IMR-90 (cell line): ENCODE data around the gene SLC66A1. TPM values are rescaled to one million over a fixed set of nuclear protein-coding genes. Genes with fewer than 3 reads are reported as not detected.

ENCODE experiments used
- ATAC-seq: fragments of 200-7000 bp; cut with Tn5 transposase; 2 replicates; pipeline ENCODE4 v1.9.1; 2020; ENCODE audit warnings: low read depth, mild to moderate bottlenecking, moderate library complexity
- BruUV-seq: library from RNA; stranded (reverse); fragments of 400-500 nt; replicated peaks from 2 replicates; lab custom pipeline; 2021; lab: Mats Ljungman, UMichigan
- CTCF ChIA-PET: fragments of 300-600 bp; formaldehyde crosslinking; extraction: SDS; loops from one replicate; lab custom pipeline; 2021; ENCODE audit warnings: antibody characterized with exemption; lab: Yijun Ruan, JAX
- POLR2A ChIA-PET: fragments of 300-600 bp; sonication (Branson Sonifier 250); formaldehyde crosslinking; loops from one replicate; lab custom pipeline; 2022; ENCODE audit warnings: antibody characterized with exemption; ENCODE audit not compliant: unreplicated experiment; lab: Charles Lee
- DNase-seq: peaks from one replicate; pipeline ENCODE4 v3.0.0; 2013
- H2AFZ ChIP-seq: replicated peaks from 2 replicates; pipeline ENCODE3; 2013; ENCODE audit warnings: low read length, mild to moderate bottlenecking; ENCODE audit not compliant: poor library complexity
- H2AK5ac ChIP-seq: 2 replicates; pipeline ENCODE4 v1.6.1; 2013; ENCODE audit warnings: low read depth, low read length, inconsistent platforms
- H2AK9ac ChIP-seq: replicated peaks from 2 replicates; pipeline ENCODE3; 2013; ENCODE audit warnings: mild to moderate bottlenecking, low read depth, low read length, moderate library complexity; ENCODE audit not compliant: poor library complexity
- H2BK120ac ChIP-seq: 2 replicates; pipeline ENCODE4 v1.6.1; 2013; ENCODE audit warnings: low read depth, low read length, inconsistent platforms
- H2BK15ac ChIP-seq: 3 replicates; pipeline ENCODE4 v1.6.1; 2013; ENCODE audit warnings: low read depth, low read length, inconsistent platforms
- H2BK20ac ChIP-seq: 2 replicates; pipeline ENCODE4 v1.6.1; 2013; ENCODE audit warnings: low read depth, mild to moderate bottlenecking, inconsistent platforms, low read length, moderate library complexity
- H2BK5ac ChIP-seq: 2 replicates; pipeline ENCODE4 v1.6.1; 2013; ENCODE audit warnings: mild to moderate bottlenecking, low read depth, low read length, inconsistent platforms; ENCODE audit not compliant: poor library complexity, severe bottlenecking
- H3K14ac ChIP-seq: replicated peaks from 2 replicates; pipeline ENCODE4 v1.6.1; 2013; ENCODE audit warnings: low read depth, low read length, inconsistent platforms
- H3K18ac ChIP-seq: 2 replicates; pipeline ENCODE4 v1.6.1; 2013; ENCODE audit warnings: low read depth, low read length, control low read depth
- H3K23ac ChIP-seq: 2 replicates; pipeline ENCODE4 v1.6.1; 2013; ENCODE audit warnings: low read depth, low read length, inconsistent platforms
- H3K27ac ChIP-seq: 2 replicates; pipeline ENCODE4 v1.5.1; 2013; ENCODE audit warnings: mild to moderate bottlenecking, control low read depth, low read length; ENCODE audit not compliant: insufficient read depth
- H3K27me3 ChIP-seq: 2 replicates; pipeline ENCODE4 v1.6.1; 2013; ENCODE audit warnings: low read length; ENCODE audit not compliant: control insufficient read depth, insufficient read depth
- H3K36me3 ChIP-seq: 2 replicates; pipeline ENCODE4 v1.6.1; 2013; ENCODE audit warnings: low read length, mixed read lengths; ENCODE audit not compliant: control insufficient read depth, insufficient read depth
- H3K4ac ChIP-seq: 2 replicates; pipeline ENCODE4 v1.6.1; 2013; ENCODE audit warnings: low read depth, low read length, inconsistent platforms
- H3K4me1 ChIP-seq: 2 replicates; pipeline ENCODE4 v1.6.1; 2013; ENCODE audit warnings: low read length, mixed read lengths; ENCODE audit not compliant: control insufficient read depth, insufficient read depth
- H3K4me2 ChIP-seq: 2 replicates; pipeline ENCODE4 v1.6.1; 2013; ENCODE audit warnings: low read depth, mild to moderate bottlenecking, control low read depth, low read length, moderate library complexity
- H3K4me3 ChIP-seq: 2 replicates; pipeline ENCODE4 v1.5.1; 2013; ENCODE audit warnings: low read depth, mild to moderate bottlenecking, control low read depth, low read length, moderate library complexity; ENCODE audit not compliant: insufficient read depth
- H3K56ac ChIP-seq: 2 replicates; pipeline ENCODE4 v1.6.1; 2013; ENCODE audit warnings: low read length, inconsistent platforms; ENCODE audit not compliant: insufficient read depth; ENCODE audit errors: extremely low read depth
- H3K79me1 ChIP-seq, 2 experiments: 2 replicates each; pipeline ENCODE4 v1.6.1; 2013; ENCODE audit warnings: low read length in 2 of 2, inconsistent platforms in 1 of 2, low read depth in 1 of 2
- H3K9ac ChIP-seq: 2 replicates; pipeline ENCODE4 v1.6.1; 2013; ENCODE audit warnings: low read depth, low read length, control low read depth
- H3K9me1 ChIP-seq: 2 replicates; pipeline ENCODE4 v1.6.1; 2013; ENCODE audit warnings: low read length, inconsistent platforms; ENCODE audit not compliant: insufficient read depth
- H3K9me3 ChIP-seq: 2 replicates; pipeline ENCODE4 v1.6.1; 2013; ENCODE audit warnings: low read length; ENCODE audit not compliant: control insufficient read depth, insufficient read depth
- H4K20me1 ChIP-seq: 2 replicates; pipeline ENCODE4 v1.6.1; 2013; ENCODE audit warnings: low read length, inconsistent platforms; ENCODE audit not compliant: insufficient read depth
- H4K5ac ChIP-seq: 2 replicates; pipeline ENCODE4 v1.6.1; 2013; ENCODE audit warnings: mild to moderate bottlenecking, low read depth, low read length, control low read depth
- H4K8ac ChIP-seq, 2 experiments: 2 replicates each; pipeline ENCODE4 v1.6.1; 2013; ENCODE audit warnings: low read depth in 2 of 2, low read length in 2 of 2, control low read depth in 1 of 2, inconsistent platforms in 1 of 2
- H4K91ac ChIP-seq: 2 replicates; pipeline ENCODE4 v1.6.1; 2013; ENCODE audit warnings: low read depth, low read length, inconsistent platforms; ENCODE audit not compliant: insufficient read depth
- BHLHE40 ChIP-seq: fragments of 150-350 bp; IDR thresholded peaks from 2 replicates; pipeline ENCODE4 v1.6.1; 2016; ENCODE audit warnings: mild to moderate bottlenecking, low read depth, low read length
- CTCF ChIP-seq: conservative IDR thresholded peaks from 2 replicates; pipeline ENCODE4 v1.5.1; 2012; ENCODE audit warnings: mild to moderate bottlenecking, low read depth, low read length, improper control_type of control experiment
- ELK1 ChIP-seq: fragments of 150-350 bp; IDR thresholded peaks from 2 replicates; pipeline ENCODE4 v1.6.1; 2016; ENCODE audit warnings: low read depth, mild to moderate bottlenecking, low read length, moderate library complexity, borderline replicate concordance
- MAFK ChIP-seq: IDR thresholded peaks from 2 replicates; pipeline ENCODE4 v1.6.1; 2012; ENCODE audit warnings: low read depth, low read length, improper control_type of control experiment
- MAZ ChIP-seq: IDR thresholded peaks from 2 replicates; pipeline ENCODE4 v1.6.1; 2012; ENCODE audit warnings: low read depth, mild to moderate bottlenecking, low read length, improper control_type of control experiment, moderate library complexity, borderline replicate concordance
- NFE2L2 ChIP-seq: fragments of 150-350 bp; IDR thresholded peaks from 2 replicates; pipeline ENCODE4 v1.6.1; 2016; ENCODE audit warnings: low read depth, mild to moderate bottlenecking, low read length
- POLR2A ChIP-seq: IDR thresholded peaks from 2 replicates; pipeline ENCODE4 v1.6.1; 2012; ENCODE audit warnings: mild to moderate bottlenecking, low read depth, low read length
- RFX5 ChIP-seq: IDR thresholded peaks from 2 replicates; pipeline ENCODE4 v1.8.0; 2012; ENCODE audit warnings: low read depth, mild to moderate bottlenecking, low read length, moderate library complexity
- USF2 ChIP-seq: fragments of 150-350 bp; IDR thresholded peaks from 2 replicates; pipeline ENCODE4 v1.6.1; 2017; ENCODE audit warnings: mild to moderate bottlenecking, antibody characterized with exemption, low read length, low read depth
- WGBS, 2 experiments: methylation state at CpG; one replicate each; pipeline versions ENCODE4 v1.1.5 to v1.1.7; 2013; ENCODE audit warnings: missing lambda C conversion rate in 2 of 2; ENCODE audit not compliant: insufficient read length in 1 of 2; ENCODE audit errors: extremely low coverage in 2 of 2; 5-methylcytosine and 5-hydroxymethylcytosine counted together
- dilution Hi-C: fragments of 300-500 bp; cut with HindIII; formaldehyde crosslinking; loops from one replicate; pipeline ENCODE4 v1.14.3; 2018; ENCODE audit warnings: low sequenced_read_pairs; ENCODE audit not compliant: unreplicated experiment
- in situ Hi-C: fragments of 300-500 bp; cut with MboI; formaldehyde crosslinking; loops from 3 replicates; pipeline ENCODE4 v1.14.3; 2019; ENCODE audit warnings: low sequenced_read_pairs, inconsistent platforms, mixed read lengths
- intact Hi-C: fragments of 100-400 bp; cut with micrococcal nuclease; formaldehyde crosslinking; loops from 2 replicates; pipeline ENCODE4 v1.10.0; 2022
- polyA plus RNA-seq, 3 experiments: library from polyadenylated mRNA; depleted of rRNA; stranded (reverse); fragments of >200 nt; gene quantifications; 2 replicates each; pipeline ENCODE4 v1.2.3, GENCODE V29; 2012; ENCODE audit warnings: low replicate concordance in 1 of 3
- total RNA-seq: library from RNA; depleted of rRNA; stranded (reverse); fragments of >200 nt; gene quantifications from 2 replicates; pipeline ENCODE4 v1.2.3, GENCODE V29; 2012

The SLC66A1 gene
- total and polyA plus RNA-seq, 2 of the 4 experiments (the other 2 are of a cell fraction) = 6.8 to 18.9 TPM

- Histone ChIP-seq H3K14ac (no peak overlapping the region), H3K27ac (no peak overlapping the region), H2AK9ac (no peak overlapping the region), H4K8ac (no peak overlapping the region), H2BK120ac (no peak overlapping the region), H3K36me3 (peaks cover 76% of the 10 kb centered on the region), H3K9ac (no peak overlapping the region), H2AFZ (no peak overlapping the region), H4K5ac (no peak overlapping the region), H3K18ac (no peak overlapping the region), H2BK5ac (no peak overlapping the region), H3K27me3 (no peaks in the 10 kb centered on the region), H3K56ac (no peak overlapping the region), H2AK5ac (no peak overlapping the region), H2BK20ac (no peak overlapping the region), H3K4me3 (no peak overlapping the region), H3K4me1 (no peaks in the 10 kb centered on the region), H4K20me1 (peaks cover 56% of the 10 kb centered on the region), H4K91ac (no peak overlapping the region), H3K9me3 (no peaks in the 10 kb centered on the region), H3K4me2 (no peak overlapping the region), H3K9me1 (peaks cover 19% of the 10 kb centered on the region), H3K4ac (no peak overlapping the region), H2BK15ac (no peak overlapping the region), H3K23ac (no peak overlapping the region), H3K79me1 (peaks cover 47 to 91% of the 10 kb centered on the region in 2 experiments)
- dilution Hi-C loops = no loop called here
- in situ Hi-C loops = no loop called here
- DNase-seq (no peak), ATAC-seq (no peak)
- no TSS peak for BruUV-seq
- ChIA-PET POLR2A (no interaction called here), CTCF (interaction anchor here (1.3 kb wide), 1 partner anchor 16 kb away, joined by 7 read pairs; no protein-coding TSS in a partner anchor)
- whole genome bisulfite sequencing, 2 experiments = no CpG with 5 or more reads among the region's 8 CpGs
- TF ChIP-seq RFX5 = no peak
- TF ChIP-seq CTCF = no peak
- no peak for TF ChIP-seq POLR2A
- no peak for TF ChIP-seq MAZ
- TF ChIP-seq BHLHE40 = no peak
- TF ChIP-seq MAFK = no peak
- no peak for TF ChIP-seq NFE2L2
- TF ChIP-seq ELK1 = no peak
- TF ChIP-seq USF2 = no peak
- intact Hi-C loops = no loop called here
These were observed 62.8 kb downstream of the SLC66A1 start for GRCh38 chr1:19374926-19375325.
